ENCODE measurements around the gene PKD2L1. TPM values are rescaled to one million over a fixed set of nuclear protein-coding genes. Genes with fewer than 3 reads are reported as not detected.

PKD2L1 gene
- total and polyA plus RNA-seq, 5 donors: not detected

DNA sequence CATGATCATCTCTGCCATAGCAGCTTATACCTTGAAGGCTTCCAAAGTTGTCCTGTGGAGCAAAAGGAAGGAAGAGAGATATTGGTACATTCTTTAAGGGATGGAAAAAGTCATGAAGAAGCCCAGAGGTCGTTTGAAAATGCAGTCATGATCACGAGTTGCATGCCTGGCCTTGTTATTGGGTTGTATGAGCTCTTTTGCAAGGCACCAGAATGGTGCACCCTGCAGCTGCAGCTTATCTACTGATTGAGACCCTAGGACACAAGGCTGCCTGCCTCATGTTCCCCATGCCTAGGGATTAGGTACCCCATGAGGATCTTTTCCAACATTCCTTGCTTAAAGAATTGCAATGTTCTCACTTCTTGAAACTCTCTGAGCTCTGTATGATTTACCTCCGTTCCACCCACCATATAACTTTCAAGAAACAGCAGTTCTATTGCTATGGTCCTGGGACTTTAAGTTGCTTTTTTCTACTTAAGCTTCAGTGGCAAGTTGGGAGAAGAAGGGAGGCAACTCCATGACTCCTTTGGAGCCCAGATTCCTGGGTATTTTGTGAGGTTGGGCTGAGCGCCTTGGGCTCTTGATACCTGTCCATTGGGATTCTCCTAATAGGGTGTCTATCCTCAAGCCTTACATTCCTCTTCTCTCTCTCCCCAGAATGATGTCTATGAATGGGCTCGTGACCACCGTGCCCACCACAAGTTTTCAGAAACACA is 23.9 kb upstream of the PKD2L1 start:
- no peak for DNase-seq
- WGBS: 91% methylated on average over 6 of the region's 6 CpGs

GRCh38 chr10:100350914-100351485 is 21.0 kb upstream of the PKD2L1 start:
- Histone ChIP-seq H3K27ac (ENCODE audit: low read length) (no peak overlapping the region), H3K9me3 (ENCODE audit: control insufficient read depth, low read length) (no peaks in the 10 kb centered on the region), H3K4me1 (ENCODE audit: control insufficient read depth, insufficient read depth, low read length) (peaks cover 7% of the 10 kb centered on the region), H3K27me3 (ENCODE audit: control insufficient read depth, insufficient read depth) (no peaks in the 10 kb centered on the region), H3K4me3 (ENCODE audit: low read length) (no peak overlapping the region)
- DNase-seq (no peak), ATAC-seq (no peak)
- intact Hi-C loops (cut with DNase I): no loop called here
- WGBS: 78% methylated on average over 5 of the region's 5 CpGs

More for the DNA sequence above, 23.9 kb upstream of the PKD2L1 start:
- Histone ChIP-seq H3K4me3 (ENCODE audit: low read length) (no peak overlapping the region), H3K4me1 (ENCODE audit: control insufficient read depth, insufficient read depth, low read length) (peaks cover 9% of the 10 kb centered on the region), H3K27ac (ENCODE audit: low read length) (no peak overlapping the region), H3K27me3 (ENCODE audit: control insufficient read depth, insufficient read depth) (no peaks in the 10 kb centered on the region), H3K9me3 (ENCODE audit: control insufficient read depth, low read length) (no peaks in the 10 kb centered on the region)
- intact Hi-C loops (cut with DNase I): no loop called here
- ATAC-seq: no peak

DNA sequence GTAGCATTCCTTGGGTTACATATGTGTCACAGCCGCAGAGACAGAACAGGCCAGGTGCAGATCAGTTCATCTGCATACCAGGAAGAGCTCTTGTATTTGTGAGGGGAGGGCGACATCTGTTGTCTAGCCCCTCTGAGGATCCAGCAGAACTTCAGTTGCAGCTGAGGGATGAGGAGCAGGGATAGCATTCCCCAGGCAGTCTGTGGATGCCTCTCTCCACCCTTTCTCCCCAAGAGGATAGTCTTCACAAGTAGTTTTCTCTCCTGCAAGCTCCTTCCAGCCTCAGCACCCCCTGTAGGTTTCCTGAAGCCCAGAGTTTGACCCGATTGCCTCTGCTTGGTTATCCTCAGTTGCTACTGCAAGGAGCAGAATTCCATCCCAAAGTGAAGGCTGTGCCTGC is 19.6 kb upstream of the PKD2L1 start:
- Histone ChIP-seq H3K4me1 (ENCODE audit: control insufficient read depth, insufficient read depth, low read length) (peaks cover 9% of the 10 kb centered on the region), H3K9me3 (ENCODE audit: control insufficient read depth, low read length) (no peaks in the 10 kb centered on the region), H3K27ac (ENCODE audit: low read length) (no peak overlapping the region), H3K4me3 (ENCODE audit: low read length) (no peak overlapping the region), H3K27me3 (ENCODE audit: control insufficient read depth, insufficient read depth) (no peaks in the 10 kb centered on the region)
- intact Hi-C loops (cut with DNase I): loop anchor here in 2 of 4 donors (10.0 kb wide), 2 partner anchors 165 to 175 kb away; partner anchors contain the start of genes NDUFB8 (in 1 of the 2) and SEC31B (in 1 of the 2)
- DNase-seq (no peak), ATAC-seq (no peak)
- WGBS: 91% methylated on average over 3 of the region's 3 CpGs

DNA sequence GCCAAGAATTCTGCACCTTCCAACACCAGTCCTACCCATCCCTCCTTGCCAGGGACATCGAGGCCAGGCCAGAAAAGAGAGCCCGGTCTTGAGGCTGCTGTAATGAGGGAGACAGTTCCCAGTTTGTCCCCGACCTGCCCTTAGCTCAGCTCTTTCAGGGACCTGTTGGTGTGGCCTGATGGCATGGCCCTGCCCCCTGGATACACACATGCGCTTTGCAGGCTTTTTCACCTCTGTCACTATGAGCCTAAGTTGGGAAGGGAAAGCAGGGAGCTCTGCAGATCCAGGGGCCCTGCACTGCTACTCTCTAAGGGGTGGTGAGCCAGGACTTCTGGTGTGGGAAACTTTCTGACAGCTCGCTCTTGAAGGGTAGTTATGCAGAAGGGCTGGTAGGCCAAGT is 19.1 kb upstream of the PKD2L1 start:
- 76% methylated on average over 5 of the region's 5 CpGs for whole genome bisulfite sequencing
- no peak for DNase-seq
- no peak for ATAC-seq
- Histone ChIP-seq H3K9me3 (ENCODE audit: control insufficient read depth, low read length) (no peaks in the 10 kb centered on the region), H3K4me3 (ENCODE audit: low read length) (peak overlapping the region; percentile 7), H3K27me3 (ENCODE audit: control insufficient read depth, insufficient read depth) (no peaks in the 10 kb centered on the region), H3K4me1 (ENCODE audit: control insufficient read depth, insufficient read depth, low read length) (peaks cover 9% of the 10 kb centered on the region), H3K27ac (ENCODE audit: low read length) (no peak overlapping the region)
- intact Hi-C loops (cut with DNase I): loop anchor here in 2 of 4 donors (10.0 kb wide), 2 partner anchors 166 to 176 kb away; partner anchors contain the start of genes NDUFB8 (in 1 of the 2) and SEC31B (in 1 of the 2)

DNA sequence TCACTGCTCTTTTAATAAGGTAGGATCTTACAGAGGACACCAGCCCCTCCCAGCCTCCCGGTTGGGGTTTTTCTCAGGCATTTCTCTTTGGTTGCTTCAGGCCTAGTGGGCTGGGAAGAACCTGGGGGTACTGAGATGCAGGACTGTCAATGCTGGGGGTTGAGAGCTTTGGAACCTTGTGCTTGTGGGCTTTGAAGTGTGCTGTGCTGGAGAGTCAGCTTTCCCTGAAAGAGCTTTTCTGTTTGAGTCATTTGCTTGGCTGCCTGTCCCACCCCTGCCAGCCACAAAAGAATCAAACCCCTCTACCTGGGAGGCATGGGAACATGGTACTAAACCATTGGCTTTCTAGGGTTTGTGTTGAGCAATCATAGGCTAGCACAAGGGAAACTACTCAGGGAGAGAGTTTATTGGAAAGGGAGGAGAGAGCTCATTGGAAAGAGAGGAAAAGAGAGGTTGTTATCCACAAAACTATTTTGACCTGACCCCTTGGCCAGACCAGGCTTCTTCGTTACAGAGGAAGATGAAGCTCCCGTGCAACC is 18.4 kb upstream of the PKD2L1 start:
- Histone ChIP-seq H3K27ac (ENCODE audit: low read length) (no peak overlapping the region), H3K9me3 (ENCODE audit: control insufficient read depth, low read length) (no peaks in the 10 kb centered on the region), H3K4me1 (ENCODE audit: control insufficient read depth, insufficient read depth, low read length) (peaks cover 9% of the 10 kb centered on the region), H3K27me3 (ENCODE audit: control insufficient read depth, insufficient read depth) (no peaks in the 10 kb centered on the region), H3K4me3 (ENCODE audit: low read length) (peak overlapping the region; percentile 51)
- ATAC-seq (no peak), DNase-seq (no peak)
- intact Hi-C loops (cut with DNase I): loop anchor here in 2 of 4 donors (10.0 kb wide), 2 partner anchors 166 to 176 kb away; partner anchors contain the start of genes NDUFB8 (in 1 of the 2) and SEC31B (in 1 of the 2)
- WGBS: 74% methylated on average over 3 of the region's 3 CpGs

DNA sequence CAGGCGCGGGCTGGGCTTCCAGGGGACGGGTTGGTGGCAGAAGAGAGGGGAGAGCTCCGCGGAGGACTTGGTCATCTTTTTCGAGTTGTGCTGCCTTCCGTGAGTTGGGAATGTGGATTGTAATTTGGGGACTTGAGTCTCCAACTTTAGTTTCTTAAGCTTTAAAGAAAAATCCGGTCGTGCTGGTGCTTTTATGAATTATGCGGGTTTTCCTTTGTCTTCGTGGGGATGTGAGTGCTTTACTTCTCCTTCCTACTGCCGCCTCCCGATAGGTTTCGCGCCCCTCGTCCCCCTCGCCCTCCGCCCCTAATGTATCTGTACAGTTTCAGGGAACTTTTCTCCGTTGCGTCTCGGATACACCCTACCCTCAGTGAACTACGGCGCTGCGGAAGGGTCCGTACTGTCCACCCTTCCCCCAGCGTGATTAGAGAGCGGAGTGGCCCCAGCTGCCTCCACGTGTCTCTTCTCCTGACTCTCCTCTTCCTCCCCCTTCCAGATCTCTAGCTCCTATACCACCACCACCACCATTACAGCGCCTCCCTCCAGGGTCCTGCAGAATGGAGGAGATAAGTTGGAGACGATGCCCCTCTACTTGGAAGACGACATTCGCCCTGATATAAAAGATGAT is 17.7 kb upstream of the PKD2L1 start:
- ATAC-seq: peak; percentile 33
- Histone ChIP-seq H3K4me1 (ENCODE audit: control insufficient read depth, insufficient read depth, low read length) (peaks cover 9% of the 10 kb centered on the region), H3K27me3 (ENCODE audit: control insufficient read depth, insufficient read depth) (no peaks in the 10 kb centered on the region), H3K4me3 (ENCODE audit: low read length) (peak overlapping the region; percentile 51), H3K27ac (ENCODE audit: low read length) (no peak overlapping the region), H3K9me3 (ENCODE audit: control insufficient read depth, low read length) (no peaks in the 10 kb centered on the region)
- no peak for DNase-seq
- WGBS: 11% methylated on average over 32 of the region's 32 CpGs
- intact Hi-C loops (cut with DNase I): loop anchor here in 2 of 4 donors (10.0 kb wide), 2 partner anchors 167 to 177 kb away; partner anchors contain the start of genes NDUFB8 (in 1 of the 2) and SEC31B (in 1 of the 2)

- DNase-seq (peak; percentile 87 to 91 (median 91)), ATAC-seq (peak; percentile 88 to 93)
- no peak within 1 kb of the TSS for H3K27ac ChIP-seq (ENCODE audit: low read length)
- WGBS: under 1% methylated on average over 73 of the region's 73 CpGs
- intact Hi-C loops (cut with DNase I): loop anchor here in 2 of 4 donors (10.0 kb wide), 2 partner anchors 168 to 178 kb away; partner anchors contain the start of genes NDUFB8 (in 1 of the 2) and SEC31B (in 1 of the 2)
- peak within 1 kb of the TSS; percentile 51 for H3K4me3 ChIP-seq (ENCODE audit: low read length)
- H3K27me3 ChIP-seq (ENCODE audit: control insufficient read depth, insufficient read depth): no peaks in the 10 kb centered on the region
- H3K4me1 ChIP-seq (ENCODE audit: control insufficient read depth, insufficient read depth, low read length): peaks cover 9% of the 10 kb centered on the region
- H3K9me3 ChIP-seq (ENCODE audit: control insufficient read depth, low read length): no peaks in the 10 kb centered on the region
These were observed 16.9 kb upstream of the PKD2L1 start, which contains the start of gene SCD for GRCh38 chr10:100346765-100347567. Gene SCD, plus strand, starts transcription at chr10:100347233. Its CDS starts 272 bp downstream, at chr10:100347505.

DNA sequence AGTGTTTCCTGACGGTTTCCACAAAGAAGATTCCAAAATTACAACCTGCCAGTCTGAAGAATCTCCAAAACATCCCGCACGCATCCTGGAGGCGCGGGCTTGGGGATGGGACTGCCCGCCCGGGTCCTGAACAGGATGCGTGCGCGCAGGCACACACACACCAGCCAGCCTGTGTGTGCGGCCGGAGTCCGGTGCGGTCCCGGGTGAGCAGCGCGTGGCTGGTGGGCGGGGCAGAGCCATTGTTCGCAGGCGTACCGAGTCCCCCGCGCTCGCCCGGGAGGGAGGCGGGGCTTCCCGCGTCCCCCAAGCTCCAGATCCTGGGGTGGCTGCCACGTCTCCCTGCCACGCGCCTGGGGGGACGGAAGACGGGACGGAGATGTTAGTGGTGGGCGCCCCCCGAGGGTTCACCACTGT is 16.3 kb upstream of the PKD2L1 start:
- H3K9me3 ChIP-seq (ENCODE audit: control insufficient read depth, low read length): no peaks in the 10 kb centered on the region
- peaks cover 9% of the 10 kb centered on the region for H3K4me1 ChIP-seq (ENCODE audit: control insufficient read depth, insufficient read depth, low read length)
- H3K27me3 ChIP-seq (ENCODE audit: control insufficient read depth, insufficient read depth): no peaks in the 10 kb centered on the region
- peak; percentile 70 to 89 for ATAC-seq
- H3K4me3 ChIP-seq (ENCODE audit: low read length): peak overlapping the region; percentile 51
- no peak overlapping the region for H3K27ac ChIP-seq (ENCODE audit: low read length)
- intact Hi-C loops (cut with DNase I): loop anchor here in 2 of 4 donors (10.0 kb wide), 2 partner anchors 168 to 178 kb away; partner anchors contain the start of genes NDUFB8 (in 1 of the 2) and SEC31B (in 1 of the 2)
- DNase-seq: peak; percentile 80 to 88 (median 86)
- WGBS: under 1% methylated on average over 36 of the region's 36 CpGs

DNA sequence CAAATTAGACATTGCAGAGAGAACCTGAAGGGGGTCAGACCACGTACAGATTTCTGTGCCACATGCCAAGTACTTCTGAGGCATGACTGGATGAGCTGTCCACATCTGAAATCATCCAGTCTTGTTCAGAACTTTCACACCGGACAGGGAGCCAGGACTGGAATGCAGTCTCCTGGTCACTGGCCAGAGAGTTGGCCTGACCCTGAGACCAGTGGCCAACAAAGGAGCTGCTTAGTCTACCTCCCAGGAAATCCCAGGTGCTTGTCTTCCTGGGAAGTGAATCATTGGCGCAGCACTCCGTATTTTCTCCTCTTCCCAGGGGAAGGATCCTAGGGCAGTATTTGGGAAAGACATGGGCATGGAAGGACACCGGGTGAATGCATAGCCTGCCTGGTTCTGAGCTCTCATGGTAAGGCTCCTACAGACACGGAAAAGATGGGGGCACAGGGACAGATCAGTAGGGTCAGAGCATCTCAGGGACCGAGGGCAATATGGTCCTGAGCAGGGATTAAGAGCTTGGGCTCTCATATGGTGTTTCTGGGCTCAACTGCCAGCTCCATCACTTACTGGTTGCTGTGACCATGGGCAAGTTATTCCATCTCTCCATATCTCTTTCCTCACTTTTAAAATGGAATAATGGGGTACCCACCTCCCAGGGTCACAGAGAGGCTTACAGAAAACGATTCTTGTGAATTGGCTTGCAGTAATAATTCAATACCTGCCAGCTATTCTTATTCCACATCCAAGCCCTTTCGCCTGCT is 15.7 kb upstream of the PKD2L1 start:
- no peaks in the 10 kb centered on the region for H3K9me3 ChIP-seq (ENCODE audit: control insufficient read depth, low read length)
- WGBS: 44% methylated on average over 9 of the region's 9 CpGs
- intact Hi-C loops (cut with DNase I): loop anchor here in 2 of 4 donors (10.0 kb wide), 2 partner anchors 169 to 179 kb away; partner anchors contain the start of genes NDUFB8 (in 1 of the 2) and SEC31B (in 1 of the 2)
- H3K4me1 ChIP-seq (ENCODE audit: control insufficient read depth, insufficient read depth, low read length): peaks cover 13% of the 10 kb centered on the region
- peak overlapping the region; percentile 28 for H3K27ac ChIP-seq (ENCODE audit: low read length)
- no peaks in the 10 kb centered on the region for H3K27me3 ChIP-seq (ENCODE audit: control insufficient read depth, insufficient read depth)
- peak overlapping the region; percentile 51 for H3K4me3 ChIP-seq (ENCODE audit: low read length)
- ATAC-seq (no peak), DNase-seq (peak in 2 of 3 donors; percentile 38 to 72)

Measured in right cardiac atrium (tissue), 5 donors.